Measurements from ENCODE around the gene UBR3.
A peak's percentile ranks its signal among the peaks of the same experiment; 100 is the strongest.
"Not testable (repeated sequence)": the region's sequence is repeated elsewhere in the genome, so short reads cannot be mapped to it uniquely, and the experiment has no call there.

UBR3 gene

GRCh38 chr2:169827272-169828140 lies at the start of gene UBR3:
TSS of gene UBR3 (plus strand) at chr2:169827454. CDS start at chr2:169827508, 54 bp downstream.
- peak; percentile 90 to 91 for DNase-seq

DNA sequence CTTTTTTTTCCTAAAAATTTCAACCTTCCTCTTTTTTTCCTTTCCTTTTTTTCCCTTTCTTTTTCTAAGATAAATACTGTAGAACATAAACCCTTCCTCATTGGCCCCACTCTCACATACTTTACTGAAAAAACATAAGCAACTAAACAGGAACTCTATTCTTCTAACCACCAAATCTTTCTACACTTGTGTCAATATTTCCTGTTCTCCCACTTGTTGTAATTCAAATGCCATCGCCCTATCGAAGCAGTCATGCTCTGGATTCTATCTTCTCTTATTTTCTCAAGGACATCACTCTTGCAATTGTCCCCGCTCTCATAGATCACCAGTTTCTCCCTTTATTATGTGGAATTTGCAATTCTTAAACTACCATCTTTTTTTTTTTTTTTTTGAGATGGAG lies 48.8 kb upstream of the UBR3 start:
- DNase-seq = no peak

DNA sequence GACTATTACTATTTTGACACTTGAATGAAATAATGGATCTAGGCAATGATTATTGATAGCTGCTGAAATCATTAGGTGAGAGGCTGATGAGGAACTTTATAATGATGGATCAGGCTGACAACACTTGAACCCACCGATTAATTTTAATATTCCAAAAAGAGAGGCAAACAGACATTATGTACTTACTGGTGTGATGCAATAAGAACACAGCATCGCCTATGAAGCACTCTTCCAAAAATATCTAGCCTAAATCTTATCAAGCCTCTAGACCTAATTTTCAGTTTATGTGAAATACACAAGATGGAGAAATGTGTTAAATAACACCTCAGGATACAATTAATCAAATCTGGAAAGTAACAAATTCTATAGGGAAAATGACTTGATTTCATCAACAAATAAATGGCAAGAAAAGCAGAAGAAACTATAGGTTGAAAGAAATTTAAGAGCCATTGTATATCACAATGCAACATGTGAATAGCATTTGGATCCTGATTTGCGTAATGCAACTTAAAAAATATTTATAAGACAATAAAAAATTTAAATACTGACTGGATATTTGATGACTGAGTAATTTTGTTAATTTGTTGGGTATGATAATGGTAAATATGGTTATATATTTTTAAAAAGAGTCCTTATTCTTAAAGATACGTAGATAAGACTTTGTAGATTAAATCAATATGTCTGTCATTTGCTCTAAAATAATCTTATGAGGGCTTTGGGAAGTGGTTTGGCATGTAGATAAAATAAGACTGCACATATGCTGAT lies 45.8 kb upstream of the UBR3 start:
- DNase-seq = no peak

GRCh38 chr2:169782513-169782912 lies 44.7 kb upstream of the UBR3 start:
- DNase-seq = no peak

DNA sequence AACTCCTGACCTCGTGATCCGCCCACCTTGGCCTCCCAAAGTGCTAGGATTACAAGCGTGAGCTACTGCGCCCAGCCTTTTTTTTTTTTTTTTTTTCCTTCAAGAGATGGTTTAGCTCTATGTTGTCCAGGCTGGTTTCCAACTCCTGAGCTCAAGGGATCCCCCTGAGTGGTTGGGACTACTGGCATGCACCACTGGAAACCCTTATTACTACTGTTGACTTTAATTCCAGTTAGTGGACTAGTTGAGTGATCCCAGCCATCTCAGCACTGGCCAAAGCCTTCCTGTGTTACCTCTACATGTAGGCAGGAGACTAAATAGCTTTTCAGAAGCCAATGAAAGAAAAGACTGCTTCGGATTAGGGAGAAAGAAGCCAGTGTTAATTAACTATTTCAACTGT lies 36.7 kb upstream of the UBR3 start:
- DNase-seq = no peak

- DNase-seq = no peak
Observed at GRCh38 chr2:169795181-169795580, 32.1 kb upstream of the UBR3 start.

GRCh38 chr2:169796441-169796840 lies 30.8 kb upstream of the UBR3 start:
- no peak for DNase-seq

DNA sequence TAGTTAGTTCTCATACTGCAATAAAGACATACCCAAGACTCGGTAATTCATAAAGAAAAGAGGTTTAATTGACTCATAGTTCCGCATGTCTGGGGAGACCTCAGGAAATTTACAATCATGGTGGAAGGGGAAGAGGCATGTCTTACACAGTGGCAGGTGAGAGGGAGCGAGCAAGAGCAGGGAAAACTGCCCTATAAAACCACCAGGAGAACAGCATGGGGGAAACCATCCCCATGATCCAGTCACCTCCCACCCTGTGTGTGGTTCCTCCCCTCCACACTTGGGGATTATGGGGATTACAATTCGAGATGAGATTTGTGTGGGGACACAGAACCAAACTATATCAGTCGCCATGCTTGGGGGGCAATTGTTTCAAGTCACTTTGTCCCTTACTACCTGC lies 29.7 kb upstream of the UBR3 start:
- no peak for DNase-seq

- DNase-seq = no peak
Observed at GRCh38 chr2:169798397-169798717, 28.9 kb upstream of the UBR3 start.

GRCh38 chr2:169798718-169799592 lies 28.3 kb upstream of the UBR3 start, which contains the start of gene SSB:
TSS of gene SSB (plus strand) at chr2:169798871. CDS start at chr2:169800961, 2,090 bp downstream.
- peak; percentile 93 to 95 for DNase-seq

DNA sequence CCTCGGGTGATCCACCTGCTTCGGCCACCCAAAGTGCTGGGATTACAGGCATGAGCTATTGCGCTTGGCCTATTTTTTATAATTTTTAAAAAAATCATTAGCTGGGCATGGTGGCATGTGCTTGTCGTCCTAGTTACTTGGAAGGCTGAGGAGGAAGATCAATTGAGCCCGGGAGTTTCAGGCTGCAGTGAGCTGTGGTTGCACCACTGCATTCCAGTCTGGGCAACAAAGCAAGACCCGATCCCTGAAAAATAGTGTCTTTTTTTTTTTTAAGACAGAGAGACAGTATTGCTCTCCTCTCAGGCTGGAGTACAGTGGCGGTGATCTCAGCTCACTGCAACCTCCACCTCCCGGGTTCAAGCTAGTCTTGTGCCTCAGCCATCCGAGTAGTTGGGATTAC lies 23.8 kb upstream of the UBR3 start:
- no peak for DNase-seq

DNA sequence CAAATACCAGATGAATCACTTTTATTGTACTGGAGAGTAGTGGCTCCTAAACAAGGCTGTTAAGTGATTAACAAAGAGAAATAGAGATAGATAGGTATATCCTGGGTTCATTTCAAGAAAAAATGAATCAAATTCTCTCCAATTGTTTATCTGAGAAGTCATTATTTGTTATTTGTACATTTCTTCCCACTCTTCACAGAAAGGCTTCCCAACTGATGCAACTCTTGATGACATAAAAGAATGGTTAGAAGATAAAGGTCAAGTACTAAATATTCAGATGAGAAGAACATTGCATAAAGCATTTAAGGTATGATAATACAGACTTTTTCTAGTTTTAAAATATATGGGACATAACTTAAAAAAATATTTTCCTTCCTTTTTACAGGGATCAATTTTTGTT lies 20.7 kb upstream of the UBR3 start:
- DNase-seq = no peak

GRCh38 chr2:169808221-169808620 lies 19.0 kb upstream of the UBR3 start:
- no peak for DNase-seq

GRCh38 chr2:169815849-169816248 lies 11.4 kb upstream of the UBR3 start:
- DNase-seq = no peak

- not testable (repeated sequence) for DNase-seq
Observed at GRCh38 chr2:169816961-169817360, 10.3 kb upstream of the UBR3 start.

DNA sequence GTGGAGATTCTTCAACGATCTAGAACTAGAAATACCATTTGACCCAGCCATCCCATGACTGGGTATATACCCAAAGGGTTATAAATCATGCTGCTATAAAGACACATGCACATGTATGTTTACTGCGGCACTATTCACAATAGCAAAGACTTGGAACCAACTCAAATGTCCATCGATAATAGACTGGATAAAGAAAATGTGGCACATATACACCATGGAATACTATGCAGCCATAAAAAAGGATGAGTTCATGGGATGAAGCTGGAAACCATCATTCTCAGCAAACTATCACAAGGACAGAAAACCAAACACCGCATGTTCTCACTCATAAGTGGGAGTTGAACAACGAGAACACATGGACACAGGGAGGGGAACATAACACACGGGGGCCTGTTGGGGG lies 9.9 kb upstream of the UBR3 start:
- not testable (repeated sequence) for DNase-seq

DNA sequence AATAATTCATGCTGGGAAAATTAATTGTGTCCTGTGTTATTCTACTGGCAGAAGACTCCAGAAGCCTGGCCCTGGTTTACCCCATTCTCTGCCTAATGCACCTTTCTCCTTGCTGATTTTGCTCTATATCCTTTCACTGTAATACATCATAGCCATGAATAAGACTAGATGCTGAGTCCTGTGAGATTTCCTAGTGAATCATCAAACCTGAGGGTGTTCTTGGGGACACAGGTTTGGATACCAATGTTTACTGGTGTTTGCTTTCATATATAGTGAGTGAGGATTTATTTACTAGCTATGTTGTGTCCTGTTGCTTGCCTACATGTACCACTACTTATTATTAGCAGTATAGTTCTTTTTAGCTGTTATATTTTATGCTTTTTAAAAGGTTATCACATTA lies 9.0 kb upstream of the UBR3 start:
- no peak for DNase-seq

DNA sequence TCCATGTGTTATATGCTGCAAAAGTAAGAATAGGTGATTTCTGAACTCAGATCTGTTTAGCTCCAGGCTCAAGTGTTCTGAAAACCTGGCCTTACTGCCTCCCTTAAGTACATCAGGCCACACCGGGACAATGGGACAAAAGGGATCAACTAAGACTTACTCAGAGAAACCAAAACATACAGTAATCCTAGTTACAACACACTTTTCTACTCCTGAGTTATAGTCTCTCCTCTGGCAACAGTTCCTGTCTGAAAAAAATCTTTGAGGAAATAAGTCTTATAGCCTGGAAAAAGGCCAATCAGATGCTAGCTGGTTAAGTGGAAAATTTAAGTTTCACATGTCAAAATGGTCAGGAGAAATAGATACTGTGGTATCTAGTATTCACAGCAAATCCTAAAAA lies 8.1 kb upstream of the UBR3 start:
- no peak for DNase-seq

DNA sequence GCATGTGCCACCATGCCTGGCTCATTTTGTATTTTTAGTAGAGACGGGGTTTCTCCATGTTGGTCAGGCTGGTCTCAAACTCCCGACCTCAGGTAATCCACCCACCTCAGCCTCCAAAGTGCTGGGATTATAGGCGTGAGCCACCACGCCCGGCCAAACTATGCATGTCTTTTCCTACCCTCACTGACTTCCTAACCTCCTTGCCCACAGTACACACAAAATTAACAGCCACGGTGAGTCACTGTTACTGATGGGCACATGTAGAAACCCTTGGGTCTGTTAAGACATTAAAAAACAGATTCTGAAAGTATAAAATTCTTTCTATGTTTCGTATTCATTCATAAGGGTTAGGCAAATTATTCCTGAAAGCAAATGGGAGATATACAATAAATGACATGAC lies 7.2 kb upstream of the UBR3 start:
- not testable (repeated sequence) for DNase-seq

GRCh38 chr2:169822036-169822435 lies 5.2 kb upstream of the UBR3 start:
- no peak for DNase-seq

- DNase-seq = no peak
Observed at GRCh38 chr2:169822785-169823392, 4.4 kb upstream of the UBR3 start.

DNA sequence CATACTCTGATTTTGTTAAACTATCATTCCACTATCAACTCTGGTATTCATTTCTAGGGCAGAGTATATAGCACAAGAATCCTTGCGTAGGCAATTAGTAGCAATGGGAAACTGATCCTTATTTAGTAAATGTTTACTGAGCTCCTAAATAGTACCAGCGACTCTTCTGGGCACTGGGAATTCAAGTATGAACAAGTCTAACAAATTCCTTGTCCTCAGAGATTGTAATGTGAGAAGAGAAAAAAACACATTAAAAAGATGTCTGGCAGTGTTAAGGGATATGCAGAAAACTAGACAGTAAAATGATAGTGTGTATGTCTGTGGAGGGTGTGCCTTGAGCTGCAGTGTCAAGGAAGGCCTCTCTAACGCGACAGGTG lies 3.3 kb upstream of the UBR3 start:
- no peak for DNase-seq
